ENCODE data around the gene EVC2. TPM values are rescaled to one million over a fixed set of nuclear protein-coding genes. Genes with fewer than 3 reads are reported as not detected.

The EVC2 gene
- total and polyA plus RNA-seq, 2 of the 4 experiments (the other 2 are of a cell fraction): 2.7 to 5.9 TPM

GRCh38 chr4:5716391-5716790 is 8.0 kb upstream of the EVC2 start:
- Histone ChIP-seq H3K18ac (ENCODE audit: low read depth, low read length) (no peak overlapping the region), H4K20me1 (ENCODE audit: insufficient read depth, low read length) (peaks cover 69% of the 10 kb centered on the region), H3K27me3 (ENCODE audit: control insufficient read depth, insufficient read depth, low read length) (no peaks in the 10 kb centered on the region), H3K4me1 (ENCODE audit: control insufficient read depth, insufficient read depth, low read length) (peaks cover 20% of the 10 kb centered on the region), H3K23ac (ENCODE audit: low read depth, low read length) (no peak overlapping the region), H3K4me2 (ENCODE audit: low read depth, low read length) (no peak overlapping the region), H2BK15ac (ENCODE audit: low read depth, low read length) (no peak overlapping the region), H3K27ac (ENCODE audit: insufficient read depth, low read length) (no peak overlapping the region), H2BK120ac (ENCODE audit: low read depth, low read length) (no peak overlapping the region), H3K4ac (ENCODE audit: low read depth, low read length) (no peak overlapping the region), H2AFZ (replicated peaks; ENCODE audit: low read length, poor library complexity) (no peak overlapping the region), H2AK5ac (ENCODE audit: low read depth, low read length) (no peak overlapping the region), H3K36me3 (ENCODE audit: control insufficient read depth, insufficient read depth, low read length) (peaks cover 12% of the 10 kb centered on the region), H3K79me1 (ENCODE audit: low read depth in 1 of 2, low read length in 2 of 2) (peaks cover 46 to 86% of the 10 kb centered on the region in 2 experiments), H3K9me3 (ENCODE audit: control insufficient read depth, insufficient read depth, low read length) (peaks cover 3% of the 10 kb centered on the region; the same call in 1 of the 2 replicates), H3K4me3 (ENCODE audit: insufficient read depth, low read depth, low read length) (no peak overlapping the region), H3K9ac (ENCODE audit: low read depth, low read length) (no peak overlapping the region), H2BK20ac (ENCODE audit: low read depth, low read length) (no peak overlapping the region), H2AK9ac (replicated peaks; ENCODE audit: low read depth, low read length, poor library complexity) (no peak overlapping the region), H4K91ac (ENCODE audit: insufficient read depth, low read depth, low read length) (no peak overlapping the region), H3K9me1 (ENCODE audit: insufficient read depth, low read length) (peaks cover 39% of the 10 kb centered on the region), H4K8ac (ENCODE audit: low read depth in 2 of 2, low read length in 2 of 2) (no peak overlapping the region), H4K5ac (ENCODE audit: low read depth, low read length) (no peak overlapping the region), H3K14ac (replicated peaks; ENCODE audit: low read depth, low read length) (no peak overlapping the region), H3K56ac (ENCODE audit: extremely low read depth, insufficient read depth, low read length) (no peak overlapping the region), H2BK5ac (ENCODE audit: low read depth, low read length, poor library complexity, severe bottlenecking) (no peak overlapping the region)
- BruUV-seq (replicated peaks): no TSS peak
- no peak for TF ChIP-seq CEBPB (IDR thresholded peaks at IDR 0.05; ENCODE audit: low read depth, low read length)
- TF ChIP-seq POLR2A (IDR thresholded peaks at IDR 0.05; ENCODE audit: low read depth, low read length): no peak
- no peak for TF ChIP-seq USF2 (IDR thresholded peaks at IDR 0.05; ENCODE audit: low read depth, low read length)
- TF ChIP-seq CHD1 (IDR thresholded peaks at IDR 0.05; ENCODE audit: low read depth, low read length): no peak
- TF ChIP-seq MAZ (IDR thresholded peaks at IDR 0.05; ENCODE audit: borderline replicate concordance, low read depth, low read length): no peak
- no peak for TF ChIP-seq SMC3 (IDR thresholded peaks at IDR 0.05; ENCODE audit: low read depth, low read length)
- TF ChIP-seq RFX5 (IDR thresholded peaks at IDR 0.05; ENCODE audit: low read depth, low read length): no peak
- TF ChIP-seq, protein P1, sequence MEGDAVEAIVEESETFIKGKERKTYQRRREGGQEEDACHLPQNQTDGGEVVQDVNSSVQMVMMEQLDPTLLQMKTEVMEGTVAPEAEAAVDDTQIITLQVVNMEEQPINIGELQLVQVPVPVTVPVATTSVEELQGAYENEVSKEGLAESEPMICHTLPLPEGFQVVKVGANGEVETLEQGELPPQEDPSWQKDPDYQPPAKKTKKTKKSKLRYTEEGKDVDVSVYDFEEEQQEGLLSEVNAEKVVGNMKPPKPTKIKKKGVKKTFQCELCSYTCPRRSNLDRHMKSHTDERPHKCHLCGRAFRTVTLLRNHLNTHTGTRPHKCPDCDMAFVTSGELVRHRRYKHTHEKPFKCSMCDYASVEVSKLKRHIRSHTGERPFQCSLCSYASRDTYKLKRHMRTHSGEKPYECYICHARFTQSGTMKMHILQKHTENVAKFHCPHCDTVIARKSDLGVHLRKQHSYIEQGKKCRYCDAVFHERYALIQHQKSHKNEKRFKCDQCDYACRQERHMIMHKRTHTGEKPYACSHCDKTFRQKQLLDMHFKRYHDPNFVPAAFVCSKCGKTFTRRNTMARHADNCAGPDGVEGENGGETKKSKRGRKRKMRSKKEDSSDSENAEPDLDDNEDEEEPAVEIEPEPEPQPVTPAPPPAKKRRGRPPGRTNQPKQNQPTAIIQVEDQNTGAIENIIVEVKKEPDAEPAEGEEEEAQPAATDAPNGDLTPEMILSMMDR (conservative IDR thresholded peaks at IDR 0.05; ENCODE audit: low read depth, low read length): no peak
- TF ChIP-seq FOS (IDR thresholded peaks at IDR 0.05; ENCODE audit: low read depth, low read length): no peak
- no peak for TF ChIP-seq NFE2L2 (IDR thresholded peaks at IDR 0.05; ENCODE audit: low read depth, low read length)
- TF ChIP-seq RCOR1 (IDR thresholded peaks at IDR 0.05; ENCODE audit: insufficient replicate concordance, low read length): no peak
- no peak for TF ChIP-seq MXI1 (IDR thresholded peaks at IDR 0.05; ENCODE audit: borderline replicate concordance, low read depth, low read length)
- no peak for TF ChIP-seq RAD21 (IDR thresholded peaks at IDR 0.05; ENCODE audit: low read length)
- TF ChIP-seq ELK1 (IDR thresholded peaks at IDR 0.05; ENCODE audit: borderline replicate concordance, low read depth, low read length): no peak
- TF ChIP-seq BHLHE40 (IDR thresholded peaks at IDR 0.05; ENCODE audit: low read depth, low read length): no peak
- no peak for TF ChIP-seq MAFK (IDR thresholded peaks at IDR 0.05; ENCODE audit: low read depth, low read length)
- DNase-seq: no peak
- POLR2A ChIA-PET (ENCODE audit: unreplicated experiment): no interaction called here
- dilution Hi-C loops (cut with HindIII; ENCODE audit: low sequenced_read_pairs, unreplicated experiment): no loop called here
- no peak for ATAC-seq (ENCODE audit: low read depth)
- WGBS, 2 experiments (ENCODE audit: extremely low coverage in 2 of 2, insufficient read length in 1 of 2): no CpG with 5 or more reads among the region's 2 CpGs
- CTCF ChIA-PET: no interaction called here
- in situ Hi-C loops (cut with MboI; ENCODE audit: low sequenced_read_pairs): no loop called here
- intact Hi-C loops (cut with micrococcal nuclease): no loop called here

Data from IMR-90 (cell line).